Keratinocyte (primary cell): ENCODE data around the gene PGLYRP3.

ENCODE experiments used
- EZH2 ChIP-seq: IDR thresholded peaks from one replicate; pipeline ENCODE4 v1.6.1; 2012; ENCODE audit warnings: inconsistent platforms, mild to moderate bottlenecking, low read length, moderate library complexity
- TF ChIP-seq, protein P1 (sequence below), 3 experiments: IDR thresholded peaks in 1 of 3; conservative IDR thresholded peaks in 1 of 3; optimal IDR thresholded peaks in 1 of 3; 2 replicates in 2 of 3; 3 replicates in 1 of 3; pipeline versions ENCODE3 to v1.5.1; 2011; ENCODE audit warnings: low read length in 3 of 3, mild to moderate bottlenecking in 3 of 3, moderate library complexity in 2 of 3, control low read depth in 1 of 3, inconsistent platforms in 1 of 3; ENCODE audit not compliant: insufficient read depth in 2 of 3; ENCODE audit errors: extremely low read depth in 1 of 3

GRCh38 chr1:153306303-153307220 lies 6.2 kb downstream of the PGLYRP3 start:
- TF ChIP-seq, protein P1, sequence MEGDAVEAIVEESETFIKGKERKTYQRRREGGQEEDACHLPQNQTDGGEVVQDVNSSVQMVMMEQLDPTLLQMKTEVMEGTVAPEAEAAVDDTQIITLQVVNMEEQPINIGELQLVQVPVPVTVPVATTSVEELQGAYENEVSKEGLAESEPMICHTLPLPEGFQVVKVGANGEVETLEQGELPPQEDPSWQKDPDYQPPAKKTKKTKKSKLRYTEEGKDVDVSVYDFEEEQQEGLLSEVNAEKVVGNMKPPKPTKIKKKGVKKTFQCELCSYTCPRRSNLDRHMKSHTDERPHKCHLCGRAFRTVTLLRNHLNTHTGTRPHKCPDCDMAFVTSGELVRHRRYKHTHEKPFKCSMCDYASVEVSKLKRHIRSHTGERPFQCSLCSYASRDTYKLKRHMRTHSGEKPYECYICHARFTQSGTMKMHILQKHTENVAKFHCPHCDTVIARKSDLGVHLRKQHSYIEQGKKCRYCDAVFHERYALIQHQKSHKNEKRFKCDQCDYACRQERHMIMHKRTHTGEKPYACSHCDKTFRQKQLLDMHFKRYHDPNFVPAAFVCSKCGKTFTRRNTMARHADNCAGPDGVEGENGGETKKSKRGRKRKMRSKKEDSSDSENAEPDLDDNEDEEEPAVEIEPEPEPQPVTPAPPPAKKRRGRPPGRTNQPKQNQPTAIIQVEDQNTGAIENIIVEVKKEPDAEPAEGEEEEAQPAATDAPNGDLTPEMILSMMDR (optimal IDR thresholded peaks at IDR 0.05 in 1 of 3, IDR thresholded peaks at IDR 0.05 in 1 of 3, conservative IDR thresholded peaks at IDR 0.05 in 1 of 3; ENCODE audit: extremely low read depth in 1 of 3, insufficient read depth in 2 of 3, low read length in 3 of 3) = no peak
- no peak for TF ChIP-seq EZH2
